GM12891 (cell line): Measurements from ENCODE around the gene ARHGAP8.

Experiments used
- DNase-seq: peaks from one replicate; pipeline ENCODE4 v3.0.0; 2011; ENCODE audit warnings: low spot score; ENCODE audit not compliant: insufficient read length
- FAIRE-seq: peaks from 2 replicates; lab custom pipeline; 2011; peaks lifted over from hg19 to GRCh38; lab: Jason Lieb, UNC
- PAX5 ChIP-seq: IDR thresholded peaks from 2 replicates; pipeline ENCODE4 v1.6.1; 2011; ENCODE audit warnings: low read length, moderate library complexity, mild to moderate bottlenecking; ENCODE audit not compliant: insufficient read depth, severe bottlenecking
- POLR2A ChIP-seq: IDR thresholded peaks from 2 replicates; pipeline ENCODE4 v1.6.1; 2011; ENCODE audit warnings: low read depth, low read length, control low read depth
- POLR2AphosphoS5 ChIP-seq: IDR thresholded peaks from 2 replicates; pipeline ENCODE4 v1.6.1; 2011; ENCODE audit warnings: low read depth, low read length, control low read depth
- POU2F2 ChIP-seq: IDR thresholded peaks from 2 replicates; pipeline ENCODE4 v1.6.1; 2011; ENCODE audit warnings: low read depth, mild to moderate bottlenecking, control low read depth, low read length, moderate library complexity
- SPI1 ChIP-seq: IDR thresholded peaks from 2 replicates; pipeline ENCODE4 v1.6.1; 2011; ENCODE audit warnings: low read depth, low read length, control low read depth
- TAF1 ChIP-seq: IDR thresholded peaks from 2 replicates; pipeline ENCODE4 v1.6.1; 2011; ENCODE audit warnings: low read depth, low read length, control low read depth

Gene ARHGAP8

GRCh38 chr22:44831885-44832284, 79.5 kb downstream of the ARHGAP8 start:
- DNase-seq (no peak), FAIRE-seq (no peak)
- TF ChIP-seq POLR2A (no peak), SPI1 (no peak), POU2F2 (no peak), PAX5 (no peak), TAF1 (no peak), POLR2AphosphoS5 (no peak)

GRCh38 chr22:44834065-44834464, 81.7 kb downstream of the ARHGAP8 start:
- no peak for DNase-seq
- TF ChIP-seq POLR2A: no peak
- no peak for TF ChIP-seq PAX5
- no peak for TF ChIP-seq TAF1
- TF ChIP-seq POLR2AphosphoS5: no peak
- FAIRE-seq: no peak

GRCh38 chr22:44837481-44837880, 85.1 kb downstream of the ARHGAP8 start:
- FAIRE-seq (no peak), DNase-seq (no peak)
- TF ChIP-seq TAF1 (no peak), POLR2AphosphoS5 (no peak), PAX5 (no peak), POLR2A (no peak), POU2F2 (no peak), SPI1 (no peak)

GRCh38 chr22:44838316-44839016, 86.1 kb downstream of the ARHGAP8 start:
- FAIRE-seq: no peak
- DNase-seq: no peak
- no peak for TF ChIP-seq TAF1
- TF ChIP-seq POU2F2: no peak
- TF ChIP-seq PAX5: no peak
- no peak for TF ChIP-seq SPI1
- TF ChIP-seq POLR2AphosphoS5: no peak
- TF ChIP-seq POLR2A: no peak

- DNase-seq (no peak), FAIRE-seq (no peak)
- TF ChIP-seq POLR2A: no peak
- TF ChIP-seq TAF1: no peak
- no peak for TF ChIP-seq PAX5
- TF ChIP-seq POU2F2: no peak
- TF ChIP-seq SPI1: no peak
- no peak for TF ChIP-seq POLR2AphosphoS5
These were observed 86.7 kb downstream of the ARHGAP8 start for GRCh38 chr22:44839061-44839460.

- DNase-seq: no peak
- no peak for TF ChIP-seq POU2F2
- no peak for TF ChIP-seq TAF1
- TF ChIP-seq SPI1: no peak
- TF ChIP-seq POLR2A: no peak
- no peak for TF ChIP-seq PAX5
- TF ChIP-seq POLR2AphosphoS5: no peak
- FAIRE-seq: no peak
These were observed 87.3 kb downstream of the ARHGAP8 start for GRCh38 chr22:44839721-44840120.

- DNase-seq (no peak), FAIRE-seq (no peak)
- TF ChIP-seq POU2F2 (no peak), SPI1 (no peak), PAX5 (no peak), POLR2A (no peak), POLR2AphosphoS5 (no peak), TAF1 (no peak)
These were observed 88.4 kb downstream of the ARHGAP8 start for GRCh38 chr22:44840611-44841322.

GRCh38 chr22:44842417-44842816, 90.0 kb downstream of the ARHGAP8 start:
- DNase-seq (no peak), FAIRE-seq (no peak)
- TF ChIP-seq PAX5 (no peak), TAF1 (no peak), POLR2A (no peak), POU2F2 (no peak), SPI1 (no peak), POLR2AphosphoS5 (no peak)

GRCh38 chr22:44845191-44845590, 92.8 kb downstream of the ARHGAP8 start:
- TF ChIP-seq TAF1: no peak
- TF ChIP-seq POLR2A: no peak
- TF ChIP-seq SPI1: no peak
- no peak for TF ChIP-seq POU2F2
- no peak for TF ChIP-seq POLR2AphosphoS5
- FAIRE-seq (no peak), DNase-seq (no peak)
